Stimulated activated CD4-positive, alpha-beta T cell treated with anti-CD3 and anti-CD28 coated beads, Interleukin-2, amount 100 ng/mL, for 24 hours (primary cell): ENCODE results near the gene SEMA6B.
"Not testable (repeated sequence)": the region's sequence is repeated elsewhere in the genome, so short reads cannot be mapped to it uniquely, and the experiment has no call there.

Experiments
- DNase-seq, 2 donors: peaks; one replicate each; pipeline ENCODE4 v3.0.0-alpha.2; 2020

The SEMA6B gene

GRCh38 chr19:4570402-4570801 lies 10.9 kb upstream of the SEMA6B start:
- DNase-seq: no peak

GRCh38 chr19:4568886-4569285 lies 9.4 kb upstream of the SEMA6B start:
- no peak for DNase-seq

- DNase-seq: peak; percentile 72 to 76
Measured at GRCh38 chr19:4567584-4568071, 8.1 kb upstream of the SEMA6B start.

GRCh38 chr19:4566402-4567051 lies 7.0 kb upstream of the SEMA6B start:
- no peak for DNase-seq

GRCh38 chr19:4563562-4563961 lies 4.1 kb upstream of the SEMA6B start:
- DNase-seq: not testable (repeated sequence)

- not testable (repeated sequence) for DNase-seq
Measured at GRCh38 chr19:4562085-4562484, 2.6 kb upstream of the SEMA6B start.

GRCh38 chr19:4557971-4558941 lies 1.2 kb downstream of the SEMA6B start:
- peak; percentile 44 to 61 for DNase-seq

- DNase-seq: peak; percentile 33 to 42
Measured at GRCh38 chr19:4557144-4557970, 2.1 kb downstream of the SEMA6B start.

- peak; percentile 31 to 55 for DNase-seq
Measured at GRCh38 chr19:4556597-4557127, 2.8 kb downstream of the SEMA6B start.

- peak in 1 of 2 donors; percentile 19 for DNase-seq
Measured at GRCh38 chr19:4555657-4556561, 3.6 kb downstream of the SEMA6B start.

GRCh38 chr19:4554717-4555116 lies 4.8 kb downstream of the SEMA6B start:
- DNase-seq: no peak

- no peak for DNase-seq
Measured at GRCh38 chr19:4553775-4554174, 5.7 kb downstream of the SEMA6B start.

GRCh38 chr19:4553092-4553695 lies 6.3 kb downstream of the SEMA6B start:
- DNase-seq: no peak

- no peak for DNase-seq
Measured at GRCh38 chr19:4552525-4552819, 7.0 kb downstream of the SEMA6B start.

GRCh38 chr19:4550479-4551050 lies 8.9 kb downstream of the SEMA6B start:
- no peak for DNase-seq

GRCh38 chr19:4550018-4550417 lies 9.5 kb downstream of the SEMA6B start:
- no peak for DNase-seq

- no peak for DNase-seq
Measured at GRCh38 chr19:4548238-4548584, 11.3 kb downstream of the SEMA6B start.

- peak; percentile 27 for DNase-seq
Measured at GRCh38 chr19:4547303-4548237, 11.9 kb downstream of the SEMA6B start.

GRCh38 chr19:4543842-4544647 lies 15.4 kb downstream of the SEMA6B start:
- no peak for DNase-seq
